GM21360 (cell line): ENCODE results near the gene SFTPB.
"Not testable (repeated sequence)": the region's sequence is repeated elsewhere in the genome, so short reads cannot be mapped to it uniquely, and the experiment has no call there.

Experiments
- ATAC-seq: cut with Tn5 transposase; IDR thresholded peaks from one replicate; pipeline ENCODE4 v1.9.1; 2021; ENCODE audit warnings: mild to moderate bottlenecking, moderate library complexity; ENCODE audit not compliant: unreplicated experiment

Gene SFTPB

GRCh38 chr2:85619617-85620016 lies 48.4 kb downstream of the SFTPB start:
- ATAC-seq, result no peak

GRCh38 chr2:85617723-85618122 lies 50.3 kb downstream of the SFTPB start:
- not testable (repeated sequence) for ATAC-seq

DNA sequence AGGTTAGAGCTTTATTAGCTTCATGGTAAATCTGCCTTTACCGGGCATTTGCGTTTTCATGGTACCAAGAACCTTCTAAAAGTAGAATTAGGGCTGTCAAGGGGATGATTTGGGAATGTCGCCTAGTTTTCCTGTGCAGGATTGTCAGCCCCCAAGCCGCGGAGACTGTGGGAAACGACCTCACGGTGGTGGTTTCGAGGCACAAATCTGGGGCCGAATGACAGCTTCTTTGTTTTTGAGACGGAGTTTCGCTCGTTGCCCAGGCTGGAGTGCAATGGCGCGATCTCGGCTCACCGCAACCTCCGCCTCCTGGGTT lies 52.6 kb downstream of the SFTPB start:
- ATAC-seq, result no peak

GRCh38 chr2:85614757-85615156 lies 53.2 kb downstream of the SFTPB start:
- not testable (repeated sequence) for ATAC-seq

DNA sequence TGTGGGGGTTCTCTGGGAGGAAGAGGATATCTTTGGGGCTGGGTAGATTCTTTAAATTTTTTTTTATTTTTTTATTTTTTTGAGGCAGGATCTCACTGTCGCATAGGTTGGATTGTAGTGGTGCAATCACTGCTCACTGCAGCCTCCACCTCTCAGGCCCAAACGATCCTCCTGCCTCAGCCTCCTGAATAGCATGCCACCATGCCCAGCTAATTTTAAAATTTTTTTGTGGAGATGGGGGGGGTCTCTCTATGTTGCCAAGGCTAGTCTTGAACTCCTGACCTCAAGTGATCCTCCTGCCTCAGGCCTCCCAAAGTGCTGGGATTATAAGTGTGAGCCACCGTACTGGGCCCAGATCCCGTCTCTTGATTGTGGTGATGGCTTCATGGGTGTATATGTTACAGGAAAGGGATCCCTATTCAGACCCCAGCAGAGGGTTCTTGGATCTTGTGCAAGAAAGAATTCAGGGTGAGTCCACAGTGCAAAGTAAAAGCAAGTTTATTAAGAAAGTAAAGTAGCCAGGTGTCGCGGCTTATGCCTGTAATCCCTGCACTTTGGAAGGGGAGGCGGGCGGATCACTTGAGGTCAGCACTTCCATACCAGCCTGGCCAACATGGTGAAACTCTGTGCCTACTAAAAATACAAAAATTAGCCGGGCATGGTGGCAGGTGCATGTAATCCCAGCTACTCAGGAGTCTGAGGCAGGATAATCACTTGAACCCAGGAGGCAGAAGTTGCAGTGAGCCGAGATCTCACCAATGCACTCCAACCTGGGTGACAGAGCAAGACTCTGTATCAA lies 54.1 kb downstream of the SFTPB start:
- ATAC-seq, result no peak

DNA sequence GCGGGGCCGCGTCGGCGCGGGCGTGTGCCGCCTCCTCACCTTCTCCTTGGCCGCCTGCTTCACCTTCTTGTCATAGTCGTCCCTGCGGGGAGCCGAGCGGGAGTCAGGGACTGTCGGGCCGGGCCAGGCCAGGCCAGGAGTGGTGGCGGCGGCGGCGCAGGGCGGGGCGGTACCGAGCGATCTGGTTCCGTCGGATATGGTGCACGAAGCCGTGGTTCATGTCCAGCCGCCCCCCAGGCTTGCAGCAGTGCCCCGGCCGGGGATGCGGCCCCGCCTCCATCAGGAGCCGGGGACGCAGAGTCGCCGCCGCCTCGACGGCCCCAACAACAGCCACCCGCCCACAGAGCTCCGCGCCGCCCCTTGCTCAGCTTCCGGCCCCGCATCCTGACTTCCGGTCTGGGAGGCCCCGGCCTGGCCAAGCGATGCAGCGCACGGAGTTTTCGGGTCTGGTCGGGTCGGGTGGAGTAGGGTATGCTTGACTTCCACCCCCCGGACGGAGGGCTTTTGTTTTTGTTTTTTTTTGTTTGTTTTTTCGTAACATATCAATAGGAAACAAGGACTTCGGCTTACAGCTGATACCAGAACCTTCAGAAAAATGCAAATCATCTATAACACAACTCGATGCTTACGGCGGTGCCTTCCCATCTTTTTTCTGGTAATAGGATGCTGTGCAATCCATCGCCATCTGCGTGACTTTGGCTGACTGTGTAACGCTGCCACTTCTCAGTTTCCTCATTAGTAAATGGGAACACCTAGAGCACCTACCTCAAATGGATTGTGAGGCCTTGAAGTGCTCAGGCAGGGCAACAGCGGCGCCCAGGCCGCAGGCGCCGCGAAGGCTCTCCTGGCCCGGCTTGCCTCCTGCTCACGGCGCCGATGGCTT lies 56.1 kb downstream of the SFTPB start, which contains the start of gene C2orf68:
C2orf68 (minus strand) TSS at position 362 of the 883 bp plus-strand sequence; CDS start at position 280, 82 bp downstream.
- ATAC-seq, result peak; percentile 75

- ATAC-seq, result no peak
Observed at GRCh38 chr2:85611217-85611704, 56.7 kb downstream of the SFTPB start.
